KMS-11 (cell line): ENCODE data around the gene RNLS.
A peak's percentile ranks its signal among the peaks of the same experiment; 100 is the strongest.

Experiments used
- H2AFZ ChIP-seq: fragments of 200-600 bp; sonication (generic); 2 replicates; pipeline ENCODE4 v1.6.1; 2016; ENCODE audit warnings: antibody characterized with exemption, mixed run types, low read depth
- H3K27ac ChIP-seq: fragments of 200-600 bp; sonication (generic); 2 replicates; pipeline ENCODE4 v1.6.1; 2016; ENCODE audit warnings: mild to moderate bottlenecking, mixed run types
- H3K27me3 ChIP-seq: fragments of 200-600 bp; sonication (generic); 2 replicates; pipeline ENCODE4 v1.6.1; 2017; ENCODE audit warnings: mild to moderate bottlenecking, low read depth, mixed run types, moderate library complexity; ENCODE audit not compliant: insufficient read depth
- H3K36me3 ChIP-seq: fragments of 200-600 bp; sonication (generic); 2 replicates; pipeline ENCODE4 v1.6.1; 2017; ENCODE audit warnings: mild to moderate bottlenecking, mixed run types; ENCODE audit not compliant: insufficient read depth
- H3K4me1 ChIP-seq: fragments of 200-600 bp; sonication (generic); 2 replicates; pipeline ENCODE4 v1.6.1; 2016; ENCODE audit warnings: mild to moderate bottlenecking, low read depth, mixed run types; ENCODE audit not compliant: poor library complexity, severe bottlenecking
- H3K4me2 ChIP-seq: fragments of 200-600 bp; sonication (generic); 2 replicates; pipeline ENCODE4 v1.7.0; 2016; ENCODE audit warnings: mild to moderate bottlenecking, mixed run types
- H3K4me3 ChIP-seq: fragments of 200-600 bp; sonication (generic); IDR thresholded peaks from 2 replicates; pipeline ENCODE4 v1.6.1; 2017; ENCODE audit warnings: low read depth, low read length, mixed read lengths; ENCODE audit not compliant: insufficient read depth
- H3K79me2 ChIP-seq: fragments of 200-600 bp; sonication (generic); 2 replicates; pipeline ENCODE4 v1.6.1; 2016; ENCODE audit warnings: low read depth, mixed run types; ENCODE audit not compliant: insufficient read depth
- H3K9ac ChIP-seq: fragments of 200-600 bp; sonication (generic); 2 replicates; pipeline ENCODE4 v1.6.1; 2016; ENCODE audit warnings: mild to moderate bottlenecking, mixed run types
- H4K20me1 ChIP-seq: fragments of 200-600 bp; sonication (generic); 2 replicates; pipeline ENCODE4 v1.6.1; 2016; ENCODE audit warnings: mild to moderate bottlenecking, mixed run types; ENCODE audit not compliant: insufficient read depth
- CTCF ChIP-seq: fragments of 200-600 bp; sonication (generic); conservative IDR thresholded peaks from 2 replicates; pipeline ENCODE4 v1.6.1; 2017; ENCODE audit warnings: low read depth, mild to moderate bottlenecking, antibody characterized with exemption, low read length, moderate library complexity, mixed read lengths

The RNLS gene

GRCh38 chr10:88289342-88289741 lies 293.8 kb downstream of the RNLS start:
- Histone ChIP-seq H3K27ac (peak overlapping the region; percentile 45), H3K4me2 (peak overlapping the region; percentile 46)

GRCh38 chr10:88288320-88289059 lies 294.6 kb downstream of the RNLS start:
- Histone ChIP-seq H4K20me1 (no peaks in the 10 kb centered on the region), H3K27ac (peak overlapping the region; percentile 45), H3K9ac (no peak overlapping the region), H2AFZ (no peak overlapping the region; the same call in 1 of the 2 replicates), H3K27me3 (no peaks in the 10 kb centered on the region), H3K36me3 (no peaks in the 10 kb centered on the region), H3K79me2 (no peaks in the 10 kb centered on the region), H3K4me3 (no peak overlapping the region), H3K4me2 (peak overlapping the region; percentile 46), H3K4me1 (peaks cover 61% of the 10 kb centered on the region)
- no peak for TF ChIP-seq CTCF

More at GRCh38 chr10:88289342-88289741, 293.8 kb downstream of the RNLS start:
- no peak for TF ChIP-seq CTCF
- Histone ChIP-seq H2AFZ (no peak overlapping the region; the same call in 1 of the 2 replicates), H3K36me3 (no peaks in the 10 kb centered on the region), H3K9ac (no peak overlapping the region), H3K79me2 (no peaks in the 10 kb centered on the region), H4K20me1 (no peaks in the 10 kb centered on the region), H3K27me3 (no peaks in the 10 kb centered on the region), H3K4me3 (no peak overlapping the region), H3K4me1 (peaks cover 69% of the 10 kb centered on the region)

- H3K27ac ChIP-seq, result no peak overlapping the region
- no peaks in the 10 kb centered on the region for H4K20me1 ChIP-seq
- no peak overlapping the region for H3K9ac ChIP-seq
- H3K4me1 ChIP-seq, result peaks cover 49% of the 10 kb centered on the region
- no peaks in the 10 kb centered on the region for H3K36me3 ChIP-seq
- H3K4me2 ChIP-seq, result no peak overlapping the region
- H3K27me3 ChIP-seq, result no peaks in the 10 kb centered on the region
- H2AFZ ChIP-seq, result no peak overlapping the region
- H3K79me2 ChIP-seq, result no peaks in the 10 kb centered on the region
- no peak overlapping the region for H3K4me3 ChIP-seq
- TF ChIP-seq CTCF, result no peak
Observed at GRCh38 chr10:88286030-88286429, 297.1 kb downstream of the RNLS start.

- H4K20me1 ChIP-seq, result no peaks in the 10 kb centered on the region
- H3K27ac ChIP-seq, result no peak overlapping the region
- no peak overlapping the region for H3K4me3 ChIP-seq
- H3K79me2 ChIP-seq, result no peaks in the 10 kb centered on the region
- TF ChIP-seq CTCF, result no peak
- peaks cover 49% of the 10 kb centered on the region for H3K4me1 ChIP-seq
- no peak overlapping the region for H2AFZ ChIP-seq
- H3K9ac ChIP-seq, result no peak overlapping the region
- peak overlapping the region; percentile 45 for H3K4me2 ChIP-seq
- no peaks in the 10 kb centered on the region for H3K36me3 ChIP-seq
- no peaks in the 10 kb centered on the region for H3K27me3 ChIP-seq
Observed at GRCh38 chr10:88281592-88282347, 301.3 kb downstream of the RNLS start.
